Measurements from ENCODE around the gene FXYD6. TPM values are rescaled to one million over a fixed set of nuclear protein-coding genes. Genes with fewer than 3 reads are reported as not detected.

FXYD6 gene
- total and polyA plus RNA-seq, 7 donors: 12.3 to 305 (median 243) TPM

DNA sequence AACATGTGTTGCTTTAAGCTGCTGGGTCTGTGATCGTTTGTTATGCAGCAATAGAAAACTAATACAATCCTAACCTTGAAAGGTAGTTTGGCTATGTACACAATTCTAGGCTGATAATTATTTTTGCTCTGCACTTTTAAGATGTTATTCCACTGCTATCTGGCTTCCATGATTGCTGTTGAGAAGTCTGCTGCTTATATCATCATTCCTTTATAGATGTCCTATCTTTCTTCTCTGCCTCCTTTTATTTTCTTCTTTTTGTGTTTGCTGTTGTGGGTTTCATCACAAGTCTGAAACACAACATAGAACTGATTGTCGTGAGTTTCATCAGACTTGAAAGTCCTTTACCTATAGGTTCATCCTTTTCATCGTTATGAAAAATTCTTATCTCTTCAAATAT lies 24.1 kb downstream of the FXYD6 start:
- intact Hi-C loops (cut with DNase I): loop anchor here (5.0 kb wide), 1 partner anchor 35 kb away; no protein-coding TSS in a partner anchor
- 67 to 72% methylated on average over 3 of the region's 3 CpGs for WGBS, 2 donors
- Histone ChIP-seq H3K27ac (peak overlapping the region in 3 of 4 donors; percentile 23 to 78 (median 76)), H3K9me3 (peaks cover 0 to 2% (median 0%) of the 10 kb centered on the region in 4 donors), H3K36me3 (no peaks in the 10 kb centered on the region), H3K4me1 (peaks cover 0 to 41% (median 28%) of the 10 kb centered on the region in 4 donors), H3K4me3 (no peak overlapping the region), H3K27me3 (no peaks in the 10 kb centered on the region)
- TF ChIP-seq EP300 (IDR thresholded peaks at IDR 0.05) (no peak), POLR2A (IDR thresholded peaks at IDR 0.05) (no peak), POLR2AphosphoS5 (IDR thresholded peaks at IDR 0.05) (no peak), CTCF (IDR thresholded peaks at IDR 0.05) (no peak)
- no peak for DNase-seq

DNA sequence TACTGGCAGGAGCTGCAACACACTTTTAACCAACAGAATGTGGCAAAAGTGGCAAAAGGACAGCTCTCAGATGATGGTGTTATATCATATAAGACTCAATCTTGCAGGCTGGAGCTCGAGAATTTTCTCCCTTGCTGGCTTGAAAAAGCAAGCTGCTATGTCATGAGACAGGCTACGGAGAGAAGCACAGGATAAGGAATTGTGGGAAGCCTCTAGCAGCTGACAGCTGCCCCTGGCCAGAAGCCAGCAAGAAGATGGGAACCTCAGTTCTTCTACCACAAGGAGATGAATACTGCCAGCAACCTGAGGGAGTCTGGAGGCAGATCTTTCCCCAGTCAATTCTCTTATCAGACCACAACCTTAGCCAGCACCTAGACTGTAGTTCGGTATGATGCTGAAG lies 24.6 kb downstream of the FXYD6 start:
- no peaks in the 10 kb centered on the region for H3K27me3 ChIP-seq
- DNase-seq: peak; percentile 82
- peak overlapping the region in 3 of 4 donors; percentile 23 to 78 (median 76) for H3K27ac ChIP-seq
- H3K4me1 ChIP-seq: peaks cover 0 to 37% (median 25%) of the 10 kb centered on the region in 4 donors
- no peak overlapping the region for H3K4me3 ChIP-seq
- H3K9me3 ChIP-seq: peaks cover 0 to 2% (median 0%) of the 10 kb centered on the region in 4 donors
- TF ChIP-seq CTCF (IDR thresholded peaks at IDR 0.05) (no peak), POLR2A (IDR thresholded peaks at IDR 0.05) (no peak), EP300 (IDR thresholded peaks at IDR 0.05) (peak in 1 of 4 donors; percentile 34), POLR2AphosphoS5 (IDR thresholded peaks at IDR 0.05) (peak in 3 of 4 donors; percentile 33 to 66 (median 33))
- WGBS, 2 donors: 66 to 82% methylated on average over 3 of the region's 3 CpGs
- intact Hi-C loops (cut with DNase I): loop anchor here (5.0 kb wide), 1 partner anchor 35 kb away; no protein-coding TSS in a partner anchor
- no peaks in the 10 kb centered on the region for H3K36me3 ChIP-seq

DNA sequence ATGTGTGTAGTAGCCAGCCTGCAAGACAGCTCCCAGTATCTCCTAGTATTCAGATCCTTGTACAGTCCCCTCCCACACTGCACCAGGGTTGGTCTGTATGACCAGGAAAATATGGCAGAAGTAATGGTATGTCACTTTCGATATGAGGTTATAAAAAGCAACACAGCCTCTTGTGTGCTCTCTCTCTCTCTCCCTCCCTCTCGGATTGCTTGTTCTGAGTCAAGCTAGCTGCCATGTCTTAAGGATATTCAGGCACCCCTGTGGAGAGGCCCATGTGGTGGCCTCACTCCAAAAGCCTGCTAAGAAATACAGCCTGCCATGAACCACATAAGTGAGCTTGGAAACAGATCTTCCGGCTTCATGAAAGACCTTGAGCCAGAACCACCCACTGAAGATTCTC lies 25.4 kb downstream of the FXYD6 start:
- peak overlapping the region in 3 of 4 donors; percentile 23 to 78 (median 76) for H3K27ac ChIP-seq
- peaks cover 0 to 2% (median 0%) of the 10 kb centered on the region in 4 donors for H3K9me3 ChIP-seq

DNA sequence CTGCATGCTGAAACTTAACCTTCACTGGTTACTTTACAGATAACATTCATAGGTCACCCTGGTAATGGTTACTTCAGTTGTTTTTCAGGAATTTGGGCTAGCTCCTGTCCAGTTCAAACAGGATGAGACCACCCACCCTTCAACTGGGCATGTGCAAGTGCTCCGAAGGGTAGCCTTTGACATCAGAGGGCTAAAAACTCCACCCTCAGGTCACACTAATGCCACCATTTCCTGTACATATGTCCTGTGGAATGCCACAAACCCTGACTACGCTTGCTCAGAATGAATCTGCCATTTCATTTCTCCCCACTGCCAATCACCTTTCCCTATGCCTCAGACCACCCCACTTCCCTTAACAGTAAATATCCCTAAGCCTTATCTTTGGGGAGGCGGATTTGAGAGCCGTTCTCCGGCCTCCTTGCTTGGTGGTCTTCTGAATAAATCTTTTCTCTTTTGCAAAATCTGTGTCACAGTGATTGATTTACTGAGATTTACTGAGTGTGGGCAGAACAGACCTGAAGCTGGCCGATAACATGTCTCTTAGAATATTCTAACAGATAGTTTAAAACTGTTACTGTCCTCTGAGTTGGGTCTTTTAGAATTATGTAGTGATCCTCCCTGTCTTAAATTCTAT lies 26.6 kb downstream of the FXYD6 start:
- no peaks in the 10 kb centered on the region for H3K36me3 ChIP-seq
- no peak overlapping the region for H3K4me3 ChIP-seq
- no peaks in the 10 kb centered on the region for H3K27me3 ChIP-seq
- H3K4me1 ChIP-seq: peaks cover 0 to 25% (median 12%) of the 10 kb centered on the region in 4 donors
- H3K9me3 ChIP-seq: peaks cover 0 to 2% (median 0%) of the 10 kb centered on the region in 4 donors
- DNase-seq: no peak
- TF ChIP-seq EP300 (IDR thresholded peaks at IDR 0.05): no peak
- TF ChIP-seq POLR2A (IDR thresholded peaks at IDR 0.05): no peak
- no peak for TF ChIP-seq POLR2AphosphoS5 (IDR thresholded peaks at IDR 0.05)
- peak overlapping the region in 2 of 4 donors; percentile 76 to 78 for H3K27ac ChIP-seq
- intact Hi-C loops (cut with DNase I): loop anchor here (5.0 kb wide), 1 partner anchor 37 kb away; no protein-coding TSS in a partner anchor
- WGBS, 2 donors: 88 to 91% methylated on average over 6 of the region's 6 CpGs

More for the DNA sequence above, 25.4 kb downstream of the FXYD6 start:
- no peaks in the 10 kb centered on the region for H3K27me3 ChIP-seq
- TF ChIP-seq POLR2AphosphoS5 (IDR thresholded peaks at IDR 0.05) (peak in 2 of 4 donors; percentile 51 to 58), EP300 (IDR thresholded peaks at IDR 0.05) (no peak)
- no peaks in the 10 kb centered on the region for H3K36me3 ChIP-seq
- intact Hi-C loops (cut with DNase I): loop anchor here (5.0 kb wide), 1 partner anchor 36 kb away; no protein-coding TSS in a partner anchor
- WGBS, 2 donors: 40 to 61% methylated on average over 3 of the region's 3 CpGs
- DNase-seq: peak; percentile 79
- H3K4me3 ChIP-seq: no peak overlapping the region
- peaks cover 0 to 33% (median 19%) of the 10 kb centered on the region in 4 donors for H3K4me1 ChIP-seq

- Histone ChIP-seq H3K36me3 (peaks cover 22 to 39% (median 31%) of the 10 kb centered on the region in 4 donors), H3K9me3 (no peaks in the 10 kb centered on the region), H3K4me1 (peaks cover 0 to 28% (median 18%) of the 10 kb centered on the region in 4 donors), H3K27ac (peak overlapping the region in 1 of 4 donors; percentile 13), H3K4me3 (no peak overlapping the region), H3K27me3 (no peaks in the 10 kb centered on the region)
- WGBS, 2 donors: 23 to 26% methylated on average over 9 of the region's 9 CpGs
- peak; percentile 88 for DNase-seq
- TF ChIP-seq CTCF (IDR thresholded peaks at IDR 0.05): peak; percentile 97 to 99 (median 98)
- TF ChIP-seq POLR2A (IDR thresholded peaks at IDR 0.05): no peak
- intact Hi-C loops (cut with DNase I): loop anchor here (1.0 kb wide), 2 partner anchors 60 to 103 kb away; no protein-coding TSS in a partner anchor
Measured at GRCh38 chr11:117843666-117844484, 32.6 kb downstream of the FXYD6 start.

Measured in sigmoid colon (tissue), 7 donors.